GM12878 (cell line): ENCODE measurements around the gene GPSM1. TPM values are rescaled to one million over a fixed set of nuclear protein-coding genes. Genes with fewer than 3 reads are reported as not detected.

Source experiments
- ASH2L ChIP-seq: fragments of 300-600, 200-600 bp; sonication (generic); IDR thresholded peaks from 2 replicates; pipeline ENCODE4 v1.6.1; 2017; ENCODE audit warnings: low read depth, mild to moderate bottlenecking, borderline replicate concordance
- CHD1 ChIP-seq: IDR thresholded peaks from 2 replicates; pipeline ENCODE4 v1.6.1; 2012; ENCODE audit warnings: low read depth, low read length, improper control_type of control experiment
- CTCF ChIP-seq, 3 experiments: IDR thresholded peaks in 2 of 3; conservative IDR thresholded peaks in 1 of 3; 2 replicates each; pipeline ENCODE4 v1.5.1; 2011; ENCODE audit warnings: low read depth in 3 of 3, low read length in 3 of 3, mild to moderate bottlenecking in 3 of 3, control low read depth in 2 of 3, moderate library complexity in 2 of 3, inconsistent platforms in 1 of 3, mixed read lengths in 1 of 3; ENCODE audit not compliant: control insufficient read depth in 2 of 3, insufficient read depth in 1 of 3; ENCODE audit errors: extremely low read depth in 1 of 3
- EGR1 ChIP-seq, 2 experiments: IDR thresholded peaks; 1 replicate in 1 of 2; 2 replicates in 1 of 2; pipeline ENCODE4 v1.6.1; 2011 to 2012; ENCODE audit warnings: low read depth in 2 of 2, low read length in 2 of 2, borderline replicate concordance in 1 of 2, mild to moderate bottlenecking in 1 of 2, moderate library complexity in 1 of 2
- ELK1 ChIP-seq: IDR thresholded peaks from 2 replicates; pipeline ENCODE4 v1.6.1; 2012; ENCODE audit warnings: low read depth, low read length, improper control_type of control experiment
- EP300 ChIP-seq, 2 experiments: fragments of 150-350 bp in 1 of 2; IDR thresholded peaks; 2 replicates each; pipeline ENCODE4 v1.6.1; 2011 to 2012; ENCODE audit warnings: low read depth in 2 of 2, low read length in 2 of 2, borderline replicate concordance in 1 of 2, improper control_type of control experiment in 1 of 2, inconsistent platforms in 1 of 2; ENCODE audit not compliant: control insufficient read depth in 1 of 2
- ETV6 ChIP-seq, 2 experiments: fragments of 450-650 bp in 1 of 2; IDR thresholded peaks in 1 of 2; conservative IDR thresholded peaks in 1 of 2; 2 replicates each; pipeline ENCODE4 v1.6.1; 2014; ENCODE audit warnings: antibody characterized with exemption in 1 of 2, borderline replicate concordance in 1 of 2, low read depth in 1 of 2, mild to moderate bottlenecking in 1 of 2, moderate library complexity in 1 of 2
- FOXM1 ChIP-seq: IDR thresholded peaks from 2 replicates; pipeline ENCODE4 v1.6.1; 2012; ENCODE audit warnings: low read depth, mild to moderate bottlenecking, inconsistent platforms, low read length, moderate library complexity
- HDAC2 ChIP-seq: fragments of 200-600 bp; sonication (generic); IDR thresholded peaks from 2 replicates; pipeline ENCODE4 v1.6.1; 2017
- IRF3 ChIP-seq: fragments of 450-650 bp; IDR thresholded peaks from 2 replicates; pipeline ENCODE4 v1.6.1; 2014; ENCODE audit warnings: mild to moderate bottlenecking
- KLF5 ChIP-seq: fragments of 450-650 bp; IDR thresholded peaks from 2 replicates; pipeline ENCODE4 v1.6.1; 2014; ENCODE audit warnings: mild to moderate bottlenecking; ENCODE audit not compliant: partially characterized antibody
- LARP7 ChIP-seq: fragments of 450-650 bp; IDR thresholded peaks from 2 replicates; pipeline ENCODE4 v1.6.1; 2017; ENCODE audit warnings: mild to moderate bottlenecking
- MEF2A ChIP-seq: IDR thresholded peaks from 2 replicates; pipeline ENCODE4 v1.6.1; 2011; ENCODE audit warnings: low read depth, mild to moderate bottlenecking, low read length, moderate library complexity; ENCODE audit not compliant: insufficient read depth
- MXI1 ChIP-seq: fragments of 150-350 bp; IDR thresholded peaks from 2 replicates; pipeline ENCODE4 v1.6.1; 2011; ENCODE audit warnings: low read depth, mild to moderate bottlenecking, inconsistent platforms, low read length, improper control_type of control experiment
- MYC ChIP-seq: IDR thresholded peaks from 2 replicates; pipeline ENCODE4 v1.6.1; 2011; ENCODE audit warnings: mild to moderate bottlenecking, low read length, moderate library complexity, inconsistent platforms; ENCODE audit not compliant: insufficient read depth, insufficient replicate concordance, insufficient read length, severe bottlenecking
- NFIC ChIP-seq: IDR thresholded peaks from 2 replicates; pipeline ENCODE4 v1.6.1; 2012; ENCODE audit warnings: low read depth, mild to moderate bottlenecking, inconsistent platforms, low read length, moderate library complexity
- NR2C1 ChIP-seq: fragments of 450-650 bp; IDR thresholded peaks from 2 replicates; pipeline ENCODE4 v1.6.1; 2017; ENCODE audit warnings: antibody characterized with exemption, mild to moderate bottlenecking, moderate library complexity
- POLR2A ChIP-seq: IDR thresholded peaks from 2 replicates; pipeline ENCODE4 v1.6.1; 2011; ENCODE audit warnings: low read depth, mild to moderate bottlenecking, low read length
- RELA ChIP-seq: fragments of 450-650 bp; IDR thresholded peaks from 2 replicates; pipeline ENCODE4 v1.8.0; 2014; ENCODE audit warnings: borderline replicate concordance; ENCODE audit not compliant: partially characterized antibody
- SUPT20H ChIP-seq: IDR thresholded peaks from 2 replicates; pipeline ENCODE4 v1.6.1; 2011; ENCODE audit warnings: low read depth, mild to moderate bottlenecking, low read length, moderate library complexity, borderline replicate concordance; ENCODE audit not compliant: control insufficient read depth
- TCF3 ChIP-seq: IDR thresholded peaks from 2 replicates; pipeline ENCODE4 v1.6.1; 2012; ENCODE audit warnings: low read depth, mild to moderate bottlenecking, low read length, borderline replicate concordance; ENCODE audit not compliant: insufficient read depth
- ZNF207 ChIP-seq: fragments of 450-650 bp; IDR thresholded peaks from 2 replicates; pipeline ENCODE4 v1.6.1; 2014; ENCODE audit warnings: antibody characterized with exemption, mild to moderate bottlenecking, borderline replicate concordance
- polyA plus RNA-seq, 11 experiments: library from polyadenylated mRNA; depleted of rRNA in 4 of 11; unstranded in 6 of 11; stranded (reverse) in 5 of 11; fragments of >200 nt; fragmentation: Nextera tagmentation in 4 of 11; fragmentation: Illumina TruSeq in 1 of 11; extraction: Ambion mirVana in 4 of 11; extraction: Trizol in 1 of 11; gene quantifications; 1 replicate in 1 of 11; 2 replicates in 10 of 11; pipeline versions ENCODE4 v1.2.1 to v1.2.3, GENCODE V29; 2011 to 2016; ENCODE audit warnings: inconsistent platforms in 2 of 11, missing spikeins in 2 of 11, low read depth in 1 of 11
- total RNA-seq, 4 experiments: library from RNA; depleted of rRNA in 3 of 4; stranded (reverse); fragments of >200 nt in 3 of 4; fragmentation: Illumina TruSeq in 1 of 4; extraction: Trizol in 1 of 4; gene quantifications; 2 replicates each; pipeline versions ENCODE4 v1.2.1 to v1.2.3, GENCODE V29; 2013 to 2021
- TF ChIP-seq, protein P1 (sequence below): IDR thresholded peaks from 2 replicates; pipeline ENCODE4 v1.6.1; 2011; ENCODE audit warnings: borderline replicate concordance, low read depth, mild to moderate bottlenecking, moderate library complexity, low read length; ENCODE audit not compliant: insufficient read depth, poor library complexity, severe bottlenecking

GPSM1 gene
- total and polyA plus RNA-seq, 10 of the 15 experiments (the other 5 are each of a cell fraction or from before 2014, with no cell fraction given): 0.04 to 0.10 (median 0.10) TPM; not detected in 7

- TF ChIP-seq ETV6 (conservative IDR thresholded peaks at IDR 0.05 in 1 of 2, IDR thresholded peaks at IDR 0.05 in 1 of 2; ENCODE audit: borderline replicate concordance in 1 of 2, low read depth in 1 of 2): no peak
- peak; percentile 93 for TF ChIP-seq MXI1
- TF ChIP-seq CHD1: no peak
- TF ChIP-seq, protein P1, sequence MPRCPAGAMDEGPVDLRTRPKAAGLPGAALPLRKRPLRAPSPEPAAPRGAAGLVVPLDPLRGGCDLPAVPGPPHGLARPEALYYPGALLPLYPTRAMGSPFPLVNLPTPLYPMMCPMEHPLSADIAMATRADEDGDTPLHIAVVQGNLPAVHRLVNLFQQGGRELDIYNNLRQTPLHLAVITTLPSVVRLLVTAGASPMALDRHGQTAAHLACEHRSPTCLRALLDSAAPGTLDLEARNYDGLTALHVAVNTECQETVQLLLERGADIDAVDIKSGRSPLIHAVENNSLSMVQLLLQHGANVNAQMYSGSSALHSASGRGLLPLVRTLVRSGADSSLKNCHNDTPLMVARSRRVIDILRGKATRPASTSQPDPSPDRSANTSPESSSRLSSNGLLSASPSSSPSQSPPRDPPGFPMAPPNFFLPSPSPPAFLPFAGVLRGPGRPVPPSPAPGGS: no peak
- TF ChIP-seq CTCF (IDR thresholded peaks at IDR 0.05 in 2 of 3, conservative IDR thresholded peaks at IDR 0.05 in 1 of 3; ENCODE audit: control insufficient read depth in 2 of 3, extremely low read depth in 1 of 3, insufficient read depth in 1 of 3, low read depth in 3 of 3, low read length in 3 of 3): peak; percentile 75 to 96 (median 89)
- TF ChIP-seq EGR1 (IDR thresholded peaks at IDR 0.05; ENCODE audit: borderline replicate concordance in 1 of 2, low read depth in 2 of 2, low read length in 2 of 2): peak in 1 of 2 experiments; percentile 41; a peak in 1 of 3 replicates
- no peak for TF ChIP-seq TCF3
- TF ChIP-seq NFIC: no peak
- peak; percentile 97 for TF ChIP-seq LARP7
- TF ChIP-seq FOXM1: no peak
- TF ChIP-seq EP300 (IDR thresholded peaks at IDR 0.05; ENCODE audit: borderline replicate concordance in 1 of 2, control insufficient read depth in 1 of 2, low read depth in 2 of 2, low read length in 2 of 2): no peak
- peak; percentile 46; the same call in 1 of the 2 replicates for TF ChIP-seq IRF3
- peak; percentile 85 for TF ChIP-seq KLF5
- TF ChIP-seq ZNF207: peak; percentile 77; the same call in 1 of the 2 replicates
- TF ChIP-seq POLR2A: peak; percentile 93
- no peak for TF ChIP-seq HDAC2
- 0 out of 2 replicates have a peak, but pooled peaks have one; percentile 43 for TF ChIP-seq NR2C1
- TF ChIP-seq MYC: no peak
- TF ChIP-seq SUPT20H: no peak
- peak; percentile 52 for TF ChIP-seq RELA
- TF ChIP-seq ASH2L: no peak
- TF ChIP-seq MEF2A: peak; percentile 36; the same call in 1 of the 2 replicates
- TF ChIP-seq ELK1: peak; percentile 68
Observed at GRCh38 chr9:136400038-136400834, 72.9 kb downstream of the GPSM1 start, which contains the start of gene SNAPC4 (continued).
